Measurements from ENCODE around the gene YIF1B. TPM values are rescaled to one million over a fixed set of nuclear protein-coding genes. Genes with fewer than 3 reads are reported as not detected.

The YIF1B gene
- total RNA-seq, 1 experiment from 2014 or later, result 73.2 TPM

GRCh38 chr19:38317104-38317612, 1.4 kb upstream of the YIF1B start:
- Mint-ChIP-seq H3K27me3 (ENCODE audit: low read depth) (peaks cover 51% of the 10 kb centered on the region), H3K9me3 (no peaks in the 10 kb centered on the region; a peak in 1 of 5 replicates), H3K36me3 (ENCODE audit: insufficient read depth in 1 of 3, low read depth in 3 of 3) (no peaks in the 10 kb centered on the region; a peak in 1 of 7 replicates), H3K4me1 (peaks cover 21 to 39% of the 10 kb centered on the region in 2 experiments), H3K27ac (no peak overlapping the region; a peak in 1 of 7 replicates), H3K4me3 (peak overlapping the region; percentile 3 to 55)
- DNase-seq, result no peak
- no peak overlapping the region for H4K5ac ChIP-seq (ENCODE audit: insufficient read length, low read depth, low read length)
- TF ChIP-seq CTCF (conservative IDR thresholded peaks at IDR 0.05), result no peak
- no peak overlapping the region for H3K23ac ChIP-seq (ENCODE audit: insufficient read length, low read depth, low read length)
- H2BK20ac ChIP-seq (ENCODE audit: low read depth, low read length, poor library complexity, severe bottlenecking), result no peak overlapping the region
- no peak overlapping the region for H2BK120ac ChIP-seq (ENCODE audit: low read depth, low read length, poor library complexity, severe bottlenecking)
- H2BK12ac ChIP-seq (ENCODE audit: insufficient read length, low read depth, low read length), result no peak overlapping the region
- no peak overlapping the region for H3K56ac ChIP-seq (ENCODE audit: insufficient read length, low read depth, low read length)
- H2AK5ac ChIP-seq (ENCODE audit: insufficient read length, low read length), result no peak overlapping the region
- no peak overlapping the region for H3K4ac ChIP-seq (ENCODE audit: low read depth, low read length)
- no peak overlapping the region for H4K8ac ChIP-seq (replicated peaks; ENCODE audit: insufficient read length, low read depth, low read length)
- no peaks in the 10 kb centered on the region; the same call in 1 of the 2 replicates for H3K4me1 ChIP-seq (ENCODE audit: insufficient read depth, low read length)
- H3K79me2 ChIP-seq (ENCODE audit: insufficient read depth, low read length), result no peaks in the 10 kb centered on the region
- no peaks in the 10 kb centered on the region for H4K20me1 ChIP-seq (ENCODE audit: control insufficient read depth, insufficient read depth, insufficient read length)
- no CpG with 5 or more reads among the region's 11 CpGs for WGBS (ENCODE audit: extremely low coverage, insufficient read length, low lambda C conversion rate)
- no peak overlapping the region for H2BK15ac ChIP-seq (ENCODE audit: low read depth, low read length)
- H3K9me3 ChIP-seq (ENCODE audit: control insufficient read depth, low read depth, low read length), result no peaks in the 10 kb centered on the region
- no peak overlapping the region for H3K4me2 ChIP-seq (ENCODE audit: insufficient read depth, insufficient read length, low read length)
- no peak overlapping the region for H3T11ph ChIP-seq (ENCODE audit: low read length)
- no peak overlapping the region for H2AFZ ChIP-seq (ENCODE audit: low read length)
- peaks cover 9% of the 10 kb centered on the region; the same call in 1 of the 2 replicates for H3K27me3 ChIP-seq (ENCODE audit: insufficient read depth, low read length)
- H3K14ac ChIP-seq (ENCODE audit: insufficient read depth, low read length), result no peak overlapping the region
- H3K9ac ChIP-seq (ENCODE audit: extremely low read depth, insufficient read length, low read length), result no peak overlapping the region
- H3K18ac ChIP-seq (ENCODE audit: insufficient read length, low read depth, low read length), result no peak overlapping the region
- H3K79me1 ChIP-seq (ENCODE audit: insufficient read depth, low read depth, low read length, poor library complexity, severe bottlenecking), result no peaks in the 10 kb centered on the region
- peaks cover 20% of the 10 kb centered on the region for H3K23me2 ChIP-seq (ENCODE audit: insufficient read length, low read depth, low read length, poor library complexity, severe bottlenecking)
- H4K91ac ChIP-seq (ENCODE audit: insufficient read length, low read depth, low read length), result no peak overlapping the region
- H2BK5ac ChIP-seq (ENCODE audit: insufficient read length, low read length), result no peak overlapping the region
- no peak overlapping the region for H3K27ac ChIP-seq (ENCODE audit: insufficient read length, low read depth, low read length)
